Activated CD8-positive, alpha-beta T cell treated with anti-CD3 and anti-CD28 coated beads for 36 hours (primary cell): ENCODE data around the gene AZI2. TPM values are rescaled to one million over a fixed set of nuclear protein-coding genes. Genes with fewer than 3 reads are reported as not detected.

Experiments
- ATAC-seq: fragments of 200-7000 bp; cut with Tn5 transposase; one replicate; pipeline ENCODE4 v1.10.0; 2021; ENCODE audit warnings: mild to moderate bottlenecking, moderate library complexity
- CTCF ChIA-PET: fragments of 350-600 bp; sonication (Branson Sonifier 250); formaldehyde crosslinking; loops from one replicate; lab custom pipeline; 2021; ENCODE audit warnings: antibody characterized with exemption; lab: Charles Lee
- POLR2A ChIA-PET: fragments of 350-600 bp; sonication (Branson Sonifier 250); formaldehyde crosslinking; loops from one replicate; lab custom pipeline; 2021; ENCODE audit warnings: antibody characterized with exemption; lab: Charles Lee
- DNase-seq: peaks from one replicate; pipeline ENCODE4 v3.0.0-alpha.2; 2020
- H3K27ac Mint-ChIP-seq: one replicate; pipeline ENCODE4 v1.8.0; 2021; ENCODE audit warnings: mild to moderate bottlenecking, mixed read lengths
- H3K27me3 Mint-ChIP-seq: one replicate; pipeline ENCODE4 v1.8.0; 2021; ENCODE audit warnings: mixed read lengths
- H3K36me3 Mint-ChIP-seq: one replicate; pipeline ENCODE4 v1.8.0; 2021; ENCODE audit warnings: low read depth, mixed read lengths
- H3K4me1 Mint-ChIP-seq: one replicate; pipeline ENCODE4 v1.8.0; 2021; ENCODE audit warnings: low read depth, mixed read lengths
- H3K4me3 Mint-ChIP-seq: one replicate; pipeline ENCODE4 v1.8.0; 2021; ENCODE audit warnings: mild to moderate bottlenecking, moderate library complexity, mixed read lengths
- H3K9me3 Mint-ChIP-seq: one replicate; pipeline ENCODE4 v1.8.0; 2021; ENCODE audit warnings: mixed read lengths
- intact Hi-C: fragments of 100-400 bp; cut with micrococcal nuclease; formaldehyde crosslinking; loops from one replicate; pipeline ENCODE4 v1.10.0; 2022
- total RNA-seq, 2 experiments: library from RNA; stranded (reverse); gene quantifications; one replicate each; pipeline ENCODE4 v1.2.3, GENCODE V29; 2021
- TF ChIP-seq, protein P1 (sequence below): fragments of 200-600 bp; IDR thresholded peaks from one replicate; pipeline ENCODE4 v1.8.0; 2022; ENCODE audit warnings: antibody characterized with exemption, mild to moderate bottlenecking

The AZI2 gene
- total RNA-seq, 2 experiments from 2014 or later = 35.1 to 39.1 TPM

DNA sequence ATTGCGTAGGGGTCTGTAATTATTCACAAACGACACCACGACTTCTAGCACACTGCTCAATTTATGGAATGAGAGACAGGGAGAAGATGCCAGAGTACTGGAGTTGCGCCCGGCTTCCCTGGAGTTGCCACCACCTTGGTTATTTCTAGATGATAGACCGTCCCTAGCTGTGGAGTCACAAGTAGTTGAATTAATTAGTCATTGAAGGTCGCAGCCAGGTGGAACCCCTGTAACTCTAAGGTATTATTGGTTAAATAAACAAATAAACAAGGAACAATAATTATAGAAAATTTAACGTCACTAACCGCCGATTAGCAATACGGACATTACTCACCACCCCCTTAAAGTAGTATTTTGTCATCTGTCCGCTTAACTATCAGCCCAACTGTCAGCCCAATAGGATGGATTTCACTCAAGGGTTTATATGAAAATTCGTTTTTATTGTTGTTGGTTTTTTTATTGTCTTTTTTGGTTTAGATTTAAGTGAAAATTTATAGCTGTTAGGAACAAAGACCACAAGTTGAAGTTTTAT, 911 bp upstream of the AZI2 start:
- CTCF ChIA-PET = interaction anchor here (1.1 to 2.0 kb wide), 6 partner anchors 10 to 638 kb away, joined by 3 to 12 read pairs (median 5); partner anchors contain the start of gene EOMES
- ATAC-seq (peak; percentile 1), DNase-seq (no peak)
- H3K9me3 Mint-ChIP-seq = peaks cover 8% of the 10 kb centered on the region
- H3K27ac Mint-ChIP-seq = peak overlapping the region; percentile 93
- intact Hi-C loops = no loop called here
- H3K36me3 Mint-ChIP-seq = peaks cover 34% of the 10 kb centered on the region
- H3K27me3 Mint-ChIP-seq = no peaks in the 10 kb centered on the region
- POLR2A ChIA-PET = interaction anchor here (1.0 to 1.4 kb wide), 5 partner anchors 21 to 637 kb away, joined by 3 to 5 read pairs (median 4); no protein-coding TSS in a partner anchor
- H3K4me1 Mint-ChIP-seq = peaks cover 41% of the 10 kb centered on the region
- peak overlapping the region; percentile 96 for H3K4me3 Mint-ChIP-seq
- TF ChIP-seq, protein P1, sequence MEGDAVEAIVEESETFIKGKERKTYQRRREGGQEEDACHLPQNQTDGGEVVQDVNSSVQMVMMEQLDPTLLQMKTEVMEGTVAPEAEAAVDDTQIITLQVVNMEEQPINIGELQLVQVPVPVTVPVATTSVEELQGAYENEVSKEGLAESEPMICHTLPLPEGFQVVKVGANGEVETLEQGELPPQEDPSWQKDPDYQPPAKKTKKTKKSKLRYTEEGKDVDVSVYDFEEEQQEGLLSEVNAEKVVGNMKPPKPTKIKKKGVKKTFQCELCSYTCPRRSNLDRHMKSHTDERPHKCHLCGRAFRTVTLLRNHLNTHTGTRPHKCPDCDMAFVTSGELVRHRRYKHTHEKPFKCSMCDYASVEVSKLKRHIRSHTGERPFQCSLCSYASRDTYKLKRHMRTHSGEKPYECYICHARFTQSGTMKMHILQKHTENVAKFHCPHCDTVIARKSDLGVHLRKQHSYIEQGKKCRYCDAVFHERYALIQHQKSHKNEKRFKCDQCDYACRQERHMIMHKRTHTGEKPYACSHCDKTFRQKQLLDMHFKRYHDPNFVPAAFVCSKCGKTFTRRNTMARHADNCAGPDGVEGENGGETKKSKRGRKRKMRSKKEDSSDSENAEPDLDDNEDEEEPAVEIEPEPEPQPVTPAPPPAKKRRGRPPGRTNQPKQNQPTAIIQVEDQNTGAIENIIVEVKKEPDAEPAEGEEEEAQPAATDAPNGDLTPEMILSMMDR = no peak

- peaks cover 42% of the 10 kb centered on the region for H3K4me1 Mint-ChIP-seq
- H3K27me3 Mint-ChIP-seq = no peaks in the 10 kb centered on the region
- ChIA-PET CTCF (interaction anchor here (1.3 to 2.0 kb wide), 4 partner anchors 9 to 626 kb away, joined by 4 to 12 read pairs (median 6); partner anchors contain the start of gene EOMES), POLR2A (interaction anchor here (1.2 to 1.4 kb wide), 4 partner anchors 36 to 635 kb away, joined by 3 to 5 read pairs (median 4); no protein-coding TSS in a partner anchor)
- H3K9me3 Mint-ChIP-seq = peaks cover 2% of the 10 kb centered on the region
- TF ChIP-seq, protein P1 = no peak
- intact Hi-C loops = no loop called here
- DNase-seq = no peak
- ATAC-seq = peak; percentile 77
- H3K36me3 Mint-ChIP-seq = peaks cover 25% of the 10 kb centered on the region
- H3K27ac Mint-ChIP-seq = peak overlapping the region; percentile 93
- H3K4me3 Mint-ChIP-seq = peak overlapping the region; percentile 96
These were observed 377 bp downstream of the AZI2 start for GRCh38 chr3:28348265-28348628.

GRCh38 chr3:28347374-28348264, 1.0 kb downstream of the AZI2 start:
- CTCF ChIA-PET = interaction anchor here (1.3 to 2.0 kb wide), 4 partner anchors 8 to 625 kb away, joined by 4 to 12 read pairs (median 6); partner anchors contain the start of gene EOMES
- Mint-ChIP-seq H3K9me3 (peaks cover 2% of the 10 kb centered on the region), H3K27ac (peak overlapping the region; percentile 93), H3K4me3 (peak overlapping the region; percentile 96), H3K4me1 (peaks cover 46% of the 10 kb centered on the region), H3K36me3 (peaks cover 25% of the 10 kb centered on the region), H3K27me3 (no peaks in the 10 kb centered on the region)
- POLR2A ChIA-PET = interaction anchor here (1.2 kb wide), 3 partner anchors 37 to 628 kb away, joined by 3 to 5 read pairs (median 3); no protein-coding TSS in a partner anchor
- DNase-seq = peak; percentile 8
- intact Hi-C loops = no loop called here
- TF ChIP-seq, protein P1 = no peak
- no peak for ATAC-seq

DNA sequence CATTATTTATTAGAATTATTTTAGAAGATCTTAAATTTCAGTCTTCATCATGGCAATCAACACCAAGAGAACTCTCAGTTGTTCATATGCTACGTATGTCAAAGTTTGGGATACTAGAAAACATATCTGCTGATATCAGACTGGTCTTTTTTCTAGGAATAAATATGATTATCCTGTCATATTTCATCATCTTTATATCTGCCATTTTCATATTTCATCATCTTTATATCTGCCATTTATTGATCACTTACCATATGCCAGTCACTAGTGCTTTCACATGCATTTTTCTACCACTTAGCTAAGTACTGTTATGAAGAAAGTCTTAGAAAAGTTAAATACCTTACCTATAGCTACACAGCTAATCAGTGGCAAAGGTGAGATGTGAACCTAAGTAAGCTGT, 2.9 kb downstream of the AZI2 start:
- intact Hi-C loops = no loop called here
- POLR2A ChIA-PET = no interaction called here
- H3K4me1 Mint-ChIP-seq = peaks cover 54% of the 10 kb centered on the region
- peak overlapping the region; percentile 96 for H3K4me3 Mint-ChIP-seq
- no peaks in the 10 kb centered on the region for H3K9me3 Mint-ChIP-seq
- H3K36me3 Mint-ChIP-seq = peaks cover 13% of the 10 kb centered on the region
- H3K27ac Mint-ChIP-seq = peak overlapping the region; percentile 22
- no peak for ATAC-seq
- H3K27me3 Mint-ChIP-seq = no peaks in the 10 kb centered on the region
- TF ChIP-seq, protein P1 = no peak
- no peak for DNase-seq
- CTCF ChIA-PET = no interaction called here
